Fibroblast of villous mesenchyme (primary cell): ENCODE data around the gene ZP1. TPM values are rescaled to one million over a fixed set of nuclear protein-coding genes. Genes with fewer than 3 reads are reported as not detected.

Experiments used
- DNase-seq: peaks from one replicate; pipeline ENCODE4 v3.0.0-alpha.2; 2010; ENCODE audit warnings: low read depth
- H3K4me3 ChIP-seq: 2 replicates; pipeline ENCODE4 v1.5.1; 2011; ENCODE audit warnings: low read depth, mild to moderate bottlenecking, low read length
- total RNA-seq: library from RNA; depleted of rRNA; stranded (reverse); fragments of >200 nt; gene quantifications from 2 replicates; pipeline ENCODE4 v1.2.3, GENCODE V29; 2012
- TF ChIP-seq, protein P1 (sequence below): IDR thresholded peaks from 2 replicates; pipeline ENCODE4 v1.5.1; 2012; ENCODE audit warnings: low read depth, mild to moderate bottlenecking, low read length; ENCODE audit not compliant: insufficient read depth

Gene ZP1
- total RNA-seq, 1 donor, result not detected

DNA sequence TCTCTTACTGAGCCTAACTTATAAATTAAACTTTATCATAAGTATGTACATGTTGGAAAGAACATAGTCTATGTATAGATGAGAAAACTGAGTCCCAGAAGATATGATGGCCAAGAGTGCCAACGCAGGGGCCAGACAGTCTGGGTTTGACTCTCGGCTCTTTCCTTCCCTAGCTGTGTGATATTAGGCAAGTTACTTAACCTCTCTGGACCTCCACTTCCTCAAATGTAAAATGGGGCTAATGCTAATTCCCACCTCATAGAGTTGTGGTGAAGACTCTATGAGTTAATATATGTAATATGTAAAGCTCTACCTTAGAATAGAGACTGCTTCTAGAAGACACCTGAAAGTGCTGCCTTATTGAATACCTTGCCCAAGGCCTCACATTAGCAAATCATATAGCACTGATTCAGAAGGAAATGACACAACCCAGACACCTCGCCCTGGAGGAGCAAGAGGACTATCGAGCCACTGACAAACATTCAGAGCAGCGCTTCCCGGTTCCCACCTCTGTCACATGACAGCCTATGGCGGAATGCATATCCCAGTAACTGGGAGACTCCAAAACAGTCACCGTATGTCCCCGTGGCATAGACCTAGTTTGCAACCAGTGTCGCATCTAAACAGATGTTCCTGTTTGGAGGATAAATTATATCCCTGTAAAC lies 36.7 kb upstream of the ZP1 start:
- TF ChIP-seq, protein P1, sequence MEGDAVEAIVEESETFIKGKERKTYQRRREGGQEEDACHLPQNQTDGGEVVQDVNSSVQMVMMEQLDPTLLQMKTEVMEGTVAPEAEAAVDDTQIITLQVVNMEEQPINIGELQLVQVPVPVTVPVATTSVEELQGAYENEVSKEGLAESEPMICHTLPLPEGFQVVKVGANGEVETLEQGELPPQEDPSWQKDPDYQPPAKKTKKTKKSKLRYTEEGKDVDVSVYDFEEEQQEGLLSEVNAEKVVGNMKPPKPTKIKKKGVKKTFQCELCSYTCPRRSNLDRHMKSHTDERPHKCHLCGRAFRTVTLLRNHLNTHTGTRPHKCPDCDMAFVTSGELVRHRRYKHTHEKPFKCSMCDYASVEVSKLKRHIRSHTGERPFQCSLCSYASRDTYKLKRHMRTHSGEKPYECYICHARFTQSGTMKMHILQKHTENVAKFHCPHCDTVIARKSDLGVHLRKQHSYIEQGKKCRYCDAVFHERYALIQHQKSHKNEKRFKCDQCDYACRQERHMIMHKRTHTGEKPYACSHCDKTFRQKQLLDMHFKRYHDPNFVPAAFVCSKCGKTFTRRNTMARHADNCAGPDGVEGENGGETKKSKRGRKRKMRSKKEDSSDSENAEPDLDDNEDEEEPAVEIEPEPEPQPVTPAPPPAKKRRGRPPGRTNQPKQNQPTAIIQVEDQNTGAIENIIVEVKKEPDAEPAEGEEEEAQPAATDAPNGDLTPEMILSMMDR, result no peak
- H3K4me3 ChIP-seq, result no peak overlapping the region

DNA sequence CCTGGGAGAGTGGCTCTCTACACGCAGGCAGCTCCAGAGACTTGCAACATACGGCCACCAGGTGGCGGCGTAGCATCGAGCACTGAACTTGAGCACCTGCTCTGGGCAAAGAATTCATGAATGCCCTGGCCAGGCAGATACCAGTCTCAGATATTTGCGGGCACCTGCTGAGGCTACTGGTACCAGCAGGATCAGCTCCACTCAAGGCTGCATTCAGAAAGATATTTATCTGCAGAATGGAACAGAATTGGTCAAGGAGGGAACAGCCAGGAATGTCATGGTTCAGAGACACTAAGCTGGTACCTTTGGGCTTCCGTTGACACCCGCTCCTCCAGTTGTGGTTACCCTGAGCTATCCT lies 36.2 kb upstream of the ZP1 start:
- DNase-seq, result peak; percentile 72
- H3K4me3 ChIP-seq, result no peak overlapping the region
- TF ChIP-seq, protein P1, result peak; percentile 93

More for the DNA sequence above, 36.7 kb upstream of the ZP1 start:
- DNase-seq, result no peak

DNA sequence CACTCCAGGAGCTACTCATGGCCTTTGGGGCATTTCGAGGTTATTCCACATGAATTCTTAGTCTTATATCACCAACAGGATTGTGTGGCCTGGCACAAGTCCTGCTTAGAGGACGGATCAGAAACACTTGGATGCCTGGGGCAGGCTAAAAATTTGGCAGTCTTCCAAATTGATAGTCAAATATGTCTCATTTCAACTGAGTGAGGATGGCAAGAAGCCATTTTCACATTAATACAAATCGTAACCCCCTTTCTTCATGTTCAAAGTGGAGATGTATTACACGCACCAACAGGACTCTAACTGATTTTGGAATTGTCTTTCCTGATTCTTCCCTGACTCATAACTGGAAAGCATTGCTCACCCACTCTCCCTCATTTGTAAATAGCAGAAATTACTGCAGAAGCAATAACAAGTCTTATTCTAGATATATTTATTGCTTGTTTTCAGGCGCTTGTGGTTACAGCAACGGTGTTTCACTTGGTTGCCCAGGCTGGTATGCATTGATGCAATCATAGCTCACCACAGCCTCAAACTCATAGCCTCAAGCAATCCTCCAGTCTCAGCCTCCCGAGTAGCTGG lies 35.8 kb upstream of the ZP1 start:
- H3K4me3 ChIP-seq, result no peak overlapping the region
- DNase-seq, result peak; percentile 11
- TF ChIP-seq, protein P1, result no peak

DNA sequence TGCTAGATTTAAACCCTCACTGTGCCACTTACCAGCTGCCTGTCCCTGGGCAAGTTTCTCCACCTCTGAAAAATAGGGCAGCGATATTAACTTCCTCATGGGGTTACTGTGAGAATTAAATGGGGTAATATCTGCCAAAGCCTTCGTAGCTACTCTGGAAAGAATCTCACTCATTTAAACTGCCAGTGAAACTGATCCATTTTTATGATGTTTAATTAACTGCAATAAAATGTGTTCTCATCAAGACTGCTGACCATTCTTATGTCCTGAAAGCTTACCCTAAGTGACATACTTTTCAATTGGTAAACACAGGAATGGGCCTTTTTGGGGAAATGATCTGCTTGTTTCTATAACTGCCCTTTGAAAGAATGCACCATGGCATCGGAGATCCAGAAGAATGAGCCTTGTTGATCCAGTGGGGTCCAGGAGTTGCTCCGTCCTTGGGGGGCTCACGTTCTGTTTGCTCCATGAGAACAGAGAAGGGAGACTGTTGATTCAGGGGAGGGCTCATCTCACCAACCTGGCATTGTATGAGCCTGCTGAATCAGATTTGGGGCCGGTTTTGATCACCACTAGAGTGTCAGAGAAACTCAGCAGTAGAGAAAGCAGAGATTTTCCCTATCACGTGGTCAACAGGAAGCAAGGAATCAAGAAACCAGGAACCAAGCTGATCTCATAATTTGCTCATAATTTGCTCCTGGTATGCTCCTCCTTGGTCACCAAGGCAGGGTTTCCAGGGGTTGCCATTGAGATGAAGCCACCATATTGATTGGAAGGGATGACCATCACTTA lies 32.4 kb upstream of the ZP1 start:
- TF ChIP-seq, protein P1, result no peak
- no peak for DNase-seq
- no peak overlapping the region for H3K4me3 ChIP-seq

DNA sequence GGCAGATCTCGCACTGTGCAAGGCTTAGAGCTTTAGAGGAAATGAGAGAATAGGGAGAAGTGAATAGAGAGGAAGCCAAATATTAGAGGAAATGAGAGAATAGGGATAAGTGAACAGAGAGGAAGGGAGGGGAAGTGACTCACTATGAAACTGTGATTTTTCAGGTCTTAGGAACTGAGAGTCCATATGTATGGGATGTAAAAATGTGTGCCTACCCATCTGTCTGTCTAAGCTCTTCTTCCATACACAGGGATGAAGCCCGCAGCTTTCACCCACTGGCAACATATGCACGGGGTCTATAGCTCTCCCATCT lies 31.9 kb upstream of the ZP1 start:
- no peak for DNase-seq
- H3K4me3 ChIP-seq, result no peak overlapping the region
- TF ChIP-seq, protein P1, result no peak

DNA sequence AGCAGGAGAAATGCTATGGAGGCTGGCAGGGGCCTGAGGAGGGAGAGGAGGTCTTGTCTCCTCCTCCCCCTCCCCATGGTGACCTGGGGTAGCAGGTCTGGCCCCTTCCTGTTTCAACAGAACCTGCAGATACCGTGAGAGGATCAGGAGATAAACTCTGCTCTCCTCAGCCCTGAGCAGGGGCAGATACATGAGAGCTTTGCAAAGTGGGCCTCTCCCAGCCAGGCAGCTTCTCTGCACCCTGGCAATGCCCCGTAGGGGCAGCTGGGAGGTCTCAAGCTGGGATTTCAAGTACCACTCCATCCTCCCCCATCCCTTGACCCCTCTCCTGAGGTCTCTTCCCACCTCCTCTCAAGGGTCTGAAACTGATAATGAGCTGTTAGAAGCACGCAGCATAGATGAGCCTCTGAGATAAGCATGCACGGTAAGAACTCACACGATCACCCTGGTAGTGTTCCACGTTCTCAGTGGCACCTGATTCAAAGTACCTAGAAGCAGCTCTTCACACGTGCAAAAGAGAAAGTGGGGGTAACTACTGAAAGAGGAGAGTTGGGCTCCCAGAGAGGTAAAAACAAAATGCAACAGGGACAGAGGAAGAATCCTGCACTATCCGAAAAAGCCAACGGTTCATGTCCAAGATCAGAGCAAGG lies 30.4 kb upstream of the ZP1 start:
- no peak overlapping the region for H3K4me3 ChIP-seq
- DNase-seq, result no peak
- TF ChIP-seq, protein P1, result no peak
